ENCODE data around the gene ATXN7L1.

DNA sequence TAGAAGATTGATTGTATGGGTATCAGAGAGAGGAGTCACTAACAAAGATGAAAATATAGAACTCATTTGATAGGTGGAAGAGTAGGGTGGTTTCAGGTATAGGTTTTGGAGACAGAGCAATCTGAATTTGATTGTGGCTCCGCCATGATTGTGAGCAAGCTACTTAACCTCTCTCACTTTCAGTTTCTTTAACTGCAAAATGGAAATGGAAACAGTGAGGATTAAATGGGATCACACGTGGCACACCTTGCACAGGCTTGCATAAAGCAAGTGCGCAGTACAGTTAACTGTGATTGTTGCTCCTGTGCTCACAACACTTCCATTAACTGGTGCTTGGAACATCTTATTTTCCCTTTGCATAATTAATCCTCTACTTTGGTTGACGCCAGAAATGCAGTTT lies 54.9 kb downstream of the ATXN7L1 start:
- TF ChIP-seq, protein P1, sequence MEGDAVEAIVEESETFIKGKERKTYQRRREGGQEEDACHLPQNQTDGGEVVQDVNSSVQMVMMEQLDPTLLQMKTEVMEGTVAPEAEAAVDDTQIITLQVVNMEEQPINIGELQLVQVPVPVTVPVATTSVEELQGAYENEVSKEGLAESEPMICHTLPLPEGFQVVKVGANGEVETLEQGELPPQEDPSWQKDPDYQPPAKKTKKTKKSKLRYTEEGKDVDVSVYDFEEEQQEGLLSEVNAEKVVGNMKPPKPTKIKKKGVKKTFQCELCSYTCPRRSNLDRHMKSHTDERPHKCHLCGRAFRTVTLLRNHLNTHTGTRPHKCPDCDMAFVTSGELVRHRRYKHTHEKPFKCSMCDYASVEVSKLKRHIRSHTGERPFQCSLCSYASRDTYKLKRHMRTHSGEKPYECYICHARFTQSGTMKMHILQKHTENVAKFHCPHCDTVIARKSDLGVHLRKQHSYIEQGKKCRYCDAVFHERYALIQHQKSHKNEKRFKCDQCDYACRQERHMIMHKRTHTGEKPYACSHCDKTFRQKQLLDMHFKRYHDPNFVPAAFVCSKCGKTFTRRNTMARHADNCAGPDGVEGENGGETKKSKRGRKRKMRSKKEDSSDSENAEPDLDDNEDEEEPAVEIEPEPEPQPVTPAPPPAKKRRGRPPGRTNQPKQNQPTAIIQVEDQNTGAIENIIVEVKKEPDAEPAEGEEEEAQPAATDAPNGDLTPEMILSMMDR (IDR thresholded peaks at IDR 0.05; ENCODE audit: low read depth, low read length), result no peak
- TF ChIP-seq EZH2phosphoT487 (IDR thresholded peaks at IDR 0.05; ENCODE audit: low read depth), result no peak

Data from OCI-LY3 (cell line).